Measurements from ENCODE around the gene AK4.
A peak's percentile ranks its signal among the peaks of the same experiment; 100 is the strongest.
"Not testable (repeated sequence)": the region's sequence is repeated elsewhere in the genome, so short reads cannot be mapped to it uniquely, and the experiment has no call there.

Gene AK4

GRCh38 chr1:65148178-65148547 is at the start of gene AK4:
TSS of gene AK4 (plus strand) at chr1:65148203. CDS start at chr1:65148408, 205 bp downstream.
- peak within 1 kb of the TSS; percentile 53 to 87 (median 54) for H3K27ac Mint-ChIP-seq
- H3K4me3 Mint-ChIP-seq: peak within 1 kb of the TSS; percentile 90 to 95 (median 94)
- H3K9me3 Mint-ChIP-seq; H3K36me3 Mint-ChIP-seq (ENCODE audit: low read depth): not testable (repeated sequence)
- H3K27me3 Mint-ChIP-seq (ENCODE audit: low read depth): peaks cover 53% of the 10 kb centered on the region
- peaks cover 11% of the 10 kb centered on the region for H3K4me1 Mint-ChIP-seq

- Mint-ChIP-seq H3K27me3 (ENCODE audit: low read depth) (peaks cover 6% of the 10 kb centered on the region), H3K36me3 (ENCODE audit: low read depth) (no peaks in the 10 kb centered on the region), H3K4me1 (peaks cover 9% of the 10 kb centered on the region), H3K9me3 (peaks cover 7% of the 10 kb centered on the region), H3K4me3 (no peak overlapping the region), H3K27ac (no peak overlapping the region)
- no peak for TF ChIP-seq CTCF (IDR thresholded peaks at IDR 0.05; ENCODE audit: unreplicated experiment in 3 of 3)
These were observed 44.2 kb upstream of the AK4 start for GRCh38 chr1:65103807-65104206.

- Mint-ChIP-seq H3K36me3 (ENCODE audit: low read depth) (no peaks in the 10 kb centered on the region), H3K4me3 (no peak overlapping the region), H3K27me3 (ENCODE audit: low read depth) (peaks cover 6% of the 10 kb centered on the region), H3K4me1 (peaks cover 14% of the 10 kb centered on the region), H3K27ac (peak overlapping the region in 1 of 3 experiments; percentile 52), H3K9me3 (peaks cover 3% of the 10 kb centered on the region)
- TF ChIP-seq CTCF (IDR thresholded peaks at IDR 0.05; ENCODE audit: unreplicated experiment in 3 of 3): no peak
These were observed 43.0 kb upstream of the AK4 start for GRCh38 chr1:65104854-65105534.

- Mint-ChIP-seq H3K4me3 (no peak overlapping the region), H3K36me3 (ENCODE audit: low read depth) (no peaks in the 10 kb centered on the region), H3K27me3 (ENCODE audit: low read depth) (peaks cover 6% of the 10 kb centered on the region), H3K9me3 (peaks cover 3% of the 10 kb centered on the region), H3K4me1 (peaks cover 14% of the 10 kb centered on the region), H3K27ac (peak overlapping the region in 1 of 3 experiments; percentile 74)
- TF ChIP-seq CTCF (IDR thresholded peaks at IDR 0.05; ENCODE audit: unreplicated experiment in 3 of 3): no peak
These were observed 42.4 kb upstream of the AK4 start for GRCh38 chr1:65105596-65105995.

- H3K4me1 Mint-ChIP-seq: peaks cover 21% of the 10 kb centered on the region
- TF ChIP-seq CTCF (IDR thresholded peaks at IDR 0.05; ENCODE audit: unreplicated experiment in 3 of 3): no peak
These were observed 39.9 kb upstream of the AK4 start for GRCh38 chr1:65108025-65108642.

GRCh38 chr1:65109487-65109886 is 38.5 kb upstream of the AK4 start:
- no peaks in the 10 kb centered on the region for H3K36me3 Mint-ChIP-seq (ENCODE audit: low read depth)
- H3K4me3 Mint-ChIP-seq: no peak overlapping the region
- peaks cover 25% of the 10 kb centered on the region for H3K4me1 Mint-ChIP-seq
- peaks cover 2% of the 10 kb centered on the region for H3K9me3 Mint-ChIP-seq
- H3K27me3 Mint-ChIP-seq (ENCODE audit: low read depth): peaks cover 6% of the 10 kb centered on the region
- H3K27ac Mint-ChIP-seq: no peak overlapping the region
- TF ChIP-seq CTCF (IDR thresholded peaks at IDR 0.05; ENCODE audit: unreplicated experiment in 3 of 3): no peak

More at GRCh38 chr1:65108025-65108642, 39.9 kb upstream of the AK4 start:
- Mint-ChIP-seq H3K27me3 (ENCODE audit: low read depth) (peaks cover 6% of the 10 kb centered on the region), H3K36me3 (ENCODE audit: low read depth) (no peaks in the 10 kb centered on the region), H3K9me3 (peaks cover 2% of the 10 kb centered on the region), H3K4me3 (no peak overlapping the region), H3K27ac (no peak overlapping the region)
